Measurements from ENCODE around the gene PPP1CA.

- TF ChIP-seq CTCF (IDR thresholded peaks at IDR 0.05), result no peak
- TF ChIP-seq EZH2 (IDR thresholded peaks at IDR 0.05; ENCODE audit: borderline replicate concordance, insufficient read depth, low read depth, low read length, poor library complexity, severe bottlenecking), result no peak
Observed at GRCh38 chr11:67423466-67423865, 21.8 kb upstream of the PPP1CA start.

All from B cell (primary cell).